GM19455 (cell line): ENCODE data around the gene PIP5K1C.

Experiments used
- ATAC-seq: cut with Tn5 transposase; IDR thresholded peaks from one replicate; pipeline ENCODE4 v1.9.1; 2021; ENCODE audit not compliant: unreplicated experiment

The PIP5K1C gene

GRCh38 chr19:3613818-3614661, 86.2 kb downstream of the PIP5K1C start:
- ATAC-seq, result no peak

- ATAC-seq, result no peak
Observed at GRCh38 chr19:3612901-3613741, 87.1 kb downstream of the PIP5K1C start.

- no peak for ATAC-seq
Observed at GRCh38 chr19:3612330-3612729, 87.9 kb downstream of the PIP5K1C start.

GRCh38 chr19:3611841-3612240, 88.4 kb downstream of the PIP5K1C start:
- no peak for ATAC-seq

- no peak for ATAC-seq
Observed at GRCh38 chr19:3610745-3611717, 89.2 kb downstream of the PIP5K1C start.

- ATAC-seq, result no peak
Observed at GRCh38 chr19:3609779-3610719, 90.2 kb downstream of the PIP5K1C start.

GRCh38 chr19:3608750-3609322, 91.4 kb downstream of the PIP5K1C start:
- ATAC-seq, result no peak

- no peak for ATAC-seq
Observed at GRCh38 chr19:3608079-3608641, 92.1 kb downstream of the PIP5K1C start.

- no peak for ATAC-seq
Observed at GRCh38 chr19:3607303-3608078, 92.8 kb downstream of the PIP5K1C start.

GRCh38 chr19:3606690-3607289, 93.5 kb downstream of the PIP5K1C start, which contains the start of gene TBXA2R:
Gene TBXA2R, minus strand, starts transcription at chr19:3606875. Its CDS starts 6,241 bp downstream, at chr19:3600634.
- no peak for ATAC-seq

GRCh38 chr19:3606174-3606689, 94.0 kb downstream of the PIP5K1C start:
- ATAC-seq, result no peak

- ATAC-seq, result no peak
Observed at GRCh38 chr19:3605770-3606169, 94.5 kb downstream of the PIP5K1C start.

- no peak for ATAC-seq
Observed at GRCh38 chr19:3605361-3605760, 94.9 kb downstream of the PIP5K1C start.

GRCh38 chr19:3604987-3605343, 95.3 kb downstream of the PIP5K1C start:
- ATAC-seq, result no peak

GRCh38 chr19:3604227-3604986, 95.9 kb downstream of the PIP5K1C start:
- no peak for ATAC-seq

- no peak for ATAC-seq
Observed at GRCh38 chr19:3603121-3603811, 97.0 kb downstream of the PIP5K1C start.
